NCI-H1930 (cell line): ENCODE data around the gene SPPL2C.

Experiments
- DNase-seq, 2 experiments: peaks; one replicate each; lab custom pipeline; 2025; lab: John Stamatoyannopoulos, UW

Gene SPPL2C

GRCh38 chr17:45833920-45834319, 10.8 kb upstream of the SPPL2C start:
- no peak for DNase-seq

DNA sequence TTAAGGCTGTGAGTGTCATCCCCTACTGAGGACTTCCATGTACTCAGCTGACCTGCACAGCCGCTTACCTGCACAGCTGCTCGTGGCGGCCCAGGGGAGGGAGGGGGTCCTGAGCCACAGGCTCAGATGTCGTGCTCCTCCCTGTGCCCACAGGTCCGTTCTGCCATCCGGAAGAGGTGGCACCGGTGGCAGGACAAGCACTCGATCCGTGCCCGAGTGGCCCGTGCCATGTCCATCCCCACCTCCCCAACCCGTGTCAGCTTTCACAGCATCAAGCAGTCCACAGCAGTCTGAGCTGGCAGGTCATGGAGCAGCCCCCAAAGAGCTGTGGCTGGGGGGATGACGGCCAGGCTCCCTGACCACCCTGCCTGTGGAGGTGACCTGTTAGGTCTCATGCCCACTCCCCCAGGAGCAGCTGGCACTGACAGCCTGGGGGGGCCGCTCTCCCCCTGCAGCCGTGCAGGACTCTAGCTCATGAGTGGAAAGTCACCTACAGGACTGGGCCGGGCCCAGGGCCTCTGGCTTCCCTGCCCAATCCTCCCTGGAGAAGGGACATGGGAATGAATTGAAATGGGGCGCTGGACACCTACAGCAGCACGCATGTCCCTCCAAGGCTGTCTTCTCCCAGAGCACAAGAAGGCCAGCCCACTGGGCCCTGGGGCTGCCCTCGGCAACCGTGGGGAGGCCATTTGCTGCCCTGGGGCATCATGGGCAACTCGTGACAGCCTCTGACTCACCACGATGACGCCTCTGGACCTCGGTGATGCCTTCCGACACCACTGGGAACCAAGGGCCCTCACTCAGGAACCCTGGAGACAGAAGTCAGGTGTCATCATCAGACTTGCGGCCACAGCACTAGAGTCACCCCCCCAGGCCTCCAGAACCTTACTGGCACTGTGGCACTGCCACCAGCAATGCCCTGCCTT, 9.9 kb upstream of the SPPL2C start:
- no peak for DNase-seq

- DNase-seq: no peak
Observed at GRCh38 chr17:45835481-45835880, 9.2 kb upstream of the SPPL2C start.

DNA sequence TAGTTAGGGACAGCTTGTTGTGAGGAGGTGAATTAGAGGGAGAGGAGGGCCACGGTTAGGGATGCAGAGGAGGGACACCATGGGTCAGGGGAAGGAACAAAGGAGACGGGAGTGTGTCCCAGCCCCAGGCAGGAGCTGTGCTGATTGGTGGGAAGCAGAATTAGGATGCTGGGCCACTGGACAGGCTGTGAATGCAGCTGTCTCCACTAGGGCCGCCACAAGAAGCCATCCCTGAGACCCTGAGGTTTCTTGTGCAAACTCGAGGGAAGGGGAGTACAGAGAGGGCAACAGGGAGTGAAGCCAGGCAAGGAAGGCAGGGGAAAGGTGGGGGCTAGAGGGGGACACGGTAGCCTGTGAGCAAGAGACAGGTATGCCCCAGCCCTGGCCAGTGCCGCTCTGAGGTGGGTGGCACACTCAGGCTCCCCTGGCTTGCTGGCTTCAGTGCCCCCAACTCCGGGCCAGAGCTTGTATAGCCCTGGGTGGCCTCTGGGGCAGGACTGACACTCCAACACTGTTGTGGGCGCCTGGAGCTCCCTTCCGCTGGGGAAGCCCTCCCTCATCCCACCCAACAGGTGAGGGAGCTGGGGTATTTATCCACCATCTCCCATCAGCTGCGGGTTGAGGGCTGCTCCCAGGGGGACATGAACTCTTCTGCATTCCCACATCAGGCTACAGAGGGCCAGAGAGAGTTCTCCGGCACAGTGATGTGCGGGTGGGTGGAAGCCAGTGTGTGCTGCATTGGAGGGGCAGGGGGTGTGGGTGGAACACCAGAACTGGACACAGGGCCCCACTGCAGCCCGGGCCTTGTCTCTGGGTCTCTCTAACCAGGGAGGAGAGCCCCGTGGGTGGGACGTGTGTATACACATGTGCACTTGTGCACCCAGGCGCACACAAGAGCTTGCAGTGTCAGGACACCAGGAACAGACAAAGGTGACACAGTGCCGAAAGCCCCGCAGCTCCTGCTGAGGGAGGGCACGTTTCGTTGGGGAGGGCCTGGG, 8.3 kb upstream of the SPPL2C start:
- DNase-seq: no peak

- no peak for DNase-seq
Observed at GRCh38 chr17:45837187-45837586, 7.5 kb upstream of the SPPL2C start.

DNA sequence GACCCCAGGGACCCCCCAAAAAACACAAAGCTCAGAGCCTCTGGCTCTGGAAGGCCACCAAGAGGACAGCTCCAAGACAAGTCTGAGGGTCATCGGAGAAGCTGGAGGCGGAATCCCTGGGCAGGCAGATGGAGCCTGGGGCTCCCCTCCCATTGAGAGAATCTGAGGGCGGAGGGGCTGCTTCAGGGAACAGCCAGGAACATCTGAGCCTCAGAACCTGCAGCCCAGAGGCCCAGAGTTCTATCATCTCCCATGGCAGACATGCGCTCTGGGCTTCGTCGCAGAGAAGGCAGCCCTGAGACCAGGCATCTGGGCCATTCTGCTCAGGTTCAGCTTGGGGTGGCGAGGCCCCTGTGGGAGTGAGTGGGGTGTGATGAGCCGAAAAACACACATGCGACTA, 7.1 kb upstream of the SPPL2C start:
- no peak for DNase-seq

- no peak for DNase-seq
Observed at GRCh38 chr17:45838751-45839295, 5.9 kb upstream of the SPPL2C start.

- DNase-seq: no peak
Observed at GRCh38 chr17:45839442-45839841, 5.2 kb upstream of the SPPL2C start.

DNA sequence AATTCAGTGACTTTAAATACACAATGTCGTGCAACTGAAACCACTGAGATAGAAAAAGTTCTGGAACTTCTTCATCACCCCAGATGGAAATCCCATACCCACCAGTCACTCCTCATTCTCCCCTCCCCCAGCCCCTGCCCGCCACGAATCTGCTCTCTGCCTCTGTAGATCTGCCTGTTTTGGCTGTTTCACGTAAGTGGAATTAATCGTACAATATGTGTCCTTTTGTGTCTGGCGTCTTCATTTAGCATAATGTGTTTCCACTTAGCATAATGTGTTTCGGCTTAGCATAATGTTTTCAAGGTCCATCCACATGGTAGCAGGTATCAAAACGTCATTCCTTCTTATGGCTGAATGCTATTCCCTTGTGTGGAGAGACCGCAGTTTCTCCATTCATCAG, 3.5 kb upstream of the SPPL2C start:
- no peak for DNase-seq

DNA sequence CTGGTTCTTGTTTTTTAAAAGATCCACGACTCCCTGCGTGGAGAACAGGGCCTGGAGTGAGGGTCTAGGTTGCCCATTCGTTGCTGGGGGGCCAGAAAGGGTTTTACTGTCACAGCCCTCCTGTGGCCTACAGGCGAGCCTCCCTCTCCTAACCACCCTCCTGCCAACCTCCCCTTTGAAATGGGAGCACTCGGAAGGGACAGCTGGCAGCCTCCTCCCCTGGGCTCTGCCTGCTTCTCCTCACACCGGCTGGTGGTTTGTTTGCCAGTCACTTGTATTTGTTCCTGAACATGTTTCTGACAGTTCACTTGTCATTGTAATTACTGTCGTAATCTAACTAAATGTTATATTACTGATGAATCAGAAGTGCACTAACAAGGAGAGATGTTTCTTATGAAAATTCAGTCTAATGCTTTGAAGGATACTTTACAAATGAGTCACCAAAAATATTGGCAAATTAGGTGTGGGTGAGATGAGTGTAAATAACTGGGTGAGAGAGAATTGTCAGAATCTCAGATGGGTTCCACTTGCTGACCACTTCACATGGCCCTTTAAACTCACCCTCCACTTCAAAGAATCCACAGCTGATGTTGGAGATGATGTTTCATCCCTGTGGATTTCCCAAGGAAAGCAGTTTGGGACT, 2.7 kb upstream of the SPPL2C start:
- DNase-seq: no peak

GRCh38 chr17:45843722-45844121, 959 bp upstream of the SPPL2C start:
- no peak for DNase-seq

DNA sequence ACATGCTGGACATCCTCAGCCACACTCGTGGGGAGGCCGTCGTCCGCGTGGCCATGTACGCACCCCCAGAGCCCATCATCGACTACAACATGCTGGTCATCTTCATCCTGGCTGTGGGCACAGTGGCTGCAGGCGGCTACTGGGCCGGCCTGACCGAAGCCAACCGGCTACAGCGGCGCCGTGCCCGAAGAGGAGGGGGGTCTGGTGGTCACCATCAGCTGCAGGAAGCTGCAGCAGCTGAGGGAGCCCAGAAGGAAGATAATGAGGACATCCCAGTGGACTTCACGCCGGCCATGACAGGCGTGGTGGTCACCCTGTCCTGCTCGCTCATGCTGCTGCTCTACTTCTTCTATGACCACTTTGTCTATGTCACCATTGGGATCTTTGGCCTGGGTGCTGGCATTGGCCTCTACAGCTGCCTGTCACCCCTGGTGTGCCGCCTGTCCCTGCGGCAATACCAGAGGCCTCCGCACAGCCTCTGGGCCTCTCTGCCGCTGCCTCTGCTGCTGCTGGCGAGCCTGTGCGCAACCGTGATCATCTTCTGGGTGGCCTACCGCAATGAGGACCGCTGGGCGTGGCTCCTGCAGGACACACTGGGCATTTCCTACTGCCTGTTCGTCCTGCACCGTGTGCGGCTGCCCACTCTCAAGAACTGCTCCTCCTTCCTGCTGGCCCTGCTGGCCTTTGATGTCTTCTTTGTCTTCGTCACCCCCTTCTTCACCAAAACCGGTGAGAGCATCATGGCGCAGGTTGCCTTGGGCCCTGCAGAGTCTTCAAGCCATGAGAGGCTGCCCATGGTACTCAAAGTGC, 900 bp downstream of the SPPL2C start:
- no peak for DNase-seq

DNA sequence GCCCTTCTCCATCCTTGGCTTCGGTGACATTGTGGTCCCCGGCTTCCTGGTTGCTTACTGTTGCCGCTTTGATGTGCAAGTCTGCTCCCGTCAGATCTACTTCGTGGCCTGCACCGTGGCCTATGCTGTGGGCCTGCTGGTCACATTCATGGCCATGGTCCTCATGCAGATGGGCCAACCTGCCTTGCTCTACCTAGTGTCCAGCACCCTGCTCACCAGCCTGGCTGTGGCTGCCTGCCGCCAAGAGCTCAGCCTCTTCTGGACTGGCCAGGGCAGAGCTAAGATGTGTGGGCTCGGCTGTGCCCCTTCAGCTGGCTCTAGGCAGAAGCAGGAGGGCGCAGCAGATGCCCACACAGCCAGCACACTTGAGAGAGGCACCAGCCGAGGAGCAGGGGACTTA, 1.5 kb downstream of the SPPL2C start:
- no peak for DNase-seq

- no peak for DNase-seq
Observed at GRCh38 chr17:45846646-45847045, 2.0 kb downstream of the SPPL2C start.

- DNase-seq: no peak
Observed at GRCh38 chr17:45847101-45847500, 2.4 kb downstream of the SPPL2C start.

- no peak for DNase-seq
Observed at GRCh38 chr17:45847747-45848146, 3.1 kb downstream of the SPPL2C start.

DNA sequence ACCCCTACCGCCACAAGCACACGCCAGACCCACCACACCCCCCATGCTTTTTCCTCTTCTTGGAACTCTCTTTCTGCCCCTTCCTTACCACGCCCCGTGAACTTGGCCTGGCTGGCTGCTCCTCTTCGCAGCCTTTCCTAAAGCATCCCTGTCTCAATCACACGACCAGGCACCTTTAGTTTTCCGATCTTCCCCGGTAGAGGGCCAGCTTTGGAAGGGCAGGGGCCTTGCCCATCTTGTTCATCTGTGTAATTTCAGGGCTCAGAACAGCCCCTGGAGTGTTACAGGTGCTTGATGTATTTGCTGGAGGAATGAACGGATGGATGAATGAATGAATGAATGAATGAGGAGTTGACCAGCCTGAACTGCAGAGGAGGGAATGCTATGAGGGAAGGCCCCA, 3.7 kb downstream of the SPPL2C start:
- no peak for DNase-seq

DNA sequence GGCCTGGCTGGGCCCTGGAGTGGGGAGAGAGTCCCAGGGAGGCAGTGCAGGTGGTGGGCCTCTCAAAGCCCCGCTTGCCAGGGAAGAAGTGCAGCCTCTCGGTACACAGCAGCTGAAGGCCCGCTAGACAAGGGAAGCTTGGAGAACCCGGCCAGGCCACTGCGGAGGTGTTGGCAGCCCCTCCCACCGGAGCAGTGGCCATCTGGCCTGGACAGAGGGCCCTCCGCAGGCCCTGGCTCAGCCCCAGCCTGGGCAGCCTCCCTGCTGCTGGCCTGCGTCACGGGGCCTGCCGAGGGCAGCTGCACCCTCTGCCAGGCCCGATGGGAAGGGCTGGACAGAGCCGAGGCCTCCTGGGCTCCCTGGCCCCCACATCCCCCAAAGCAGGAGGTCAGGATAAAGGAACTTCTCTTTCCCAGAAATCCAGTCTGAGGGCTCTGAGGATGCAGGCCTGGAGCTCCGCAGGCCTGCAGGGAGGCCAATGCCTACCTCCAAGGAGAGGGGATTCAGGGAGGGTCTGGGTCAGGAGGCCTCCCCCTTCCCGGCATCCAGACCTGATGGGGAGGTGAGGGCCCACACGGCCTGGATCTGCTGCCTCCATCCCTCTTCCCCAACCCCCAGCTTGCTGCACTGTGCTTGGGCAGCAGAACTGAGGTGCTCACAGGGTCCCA, 4.3 kb downstream of the SPPL2C start:
- DNase-seq: no peak

GRCh38 chr17:45849536-45849990, 4.9 kb downstream of the SPPL2C start:
- no peak for DNase-seq

- no peak for DNase-seq
Observed at GRCh38 chr17:45850011-45850410, 5.3 kb downstream of the SPPL2C start.
